HG03196 (cell line): ENCODE data around the gene GTF3C6.
"Not testable (repeated sequence)": the region's sequence is repeated elsewhere in the genome, so short reads cannot be mapped to it uniquely, and the experiment has no call there.

ENCODE experiments used
- ATAC-seq: cut with Tn5 transposase; IDR thresholded peaks from one replicate; pipeline ENCODE4 v1.9.1; 2021; ENCODE audit not compliant: unreplicated experiment

Gene GTF3C6, protein sequence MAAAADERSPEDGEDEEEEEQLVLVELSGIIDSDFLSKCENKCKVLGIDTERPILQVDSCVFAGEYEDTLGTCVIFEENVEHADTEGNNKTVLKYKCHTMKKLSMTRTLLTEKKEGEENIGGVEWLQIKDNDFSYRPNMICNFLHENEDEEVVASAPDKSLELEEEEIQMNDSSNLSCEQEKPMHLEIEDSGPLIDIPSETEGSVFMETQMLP

GRCh38 chr6:110958329-110959192, at the start of gene GTF3C6:
Gene GTF3C6 (plus strand): TSS chr6:110958706. CDS start chr6:110958770, 64 bp downstream.
- ATAC-seq: peak; percentile 98

DNA sequence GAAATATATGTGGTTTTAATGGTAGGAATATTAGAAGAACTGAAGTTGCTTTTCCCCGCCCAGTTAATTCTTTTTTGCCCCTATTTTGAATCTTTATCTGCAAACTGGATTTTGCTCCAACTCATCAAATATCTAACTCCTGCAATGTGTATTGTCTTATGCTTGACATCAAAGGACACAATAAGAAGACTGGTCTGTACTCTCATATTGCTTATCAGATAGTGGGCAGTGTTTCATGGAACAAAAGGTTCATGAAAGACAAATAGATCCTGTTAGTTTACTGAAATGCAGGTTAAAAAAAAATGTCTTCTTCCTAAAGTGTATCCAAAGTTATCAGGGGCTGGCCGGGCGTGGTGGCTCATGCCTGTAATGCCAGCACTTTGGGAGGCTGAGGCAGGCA, 27.7 kb upstream of the GTF3C6 start:
- ATAC-seq: no peak

DNA sequence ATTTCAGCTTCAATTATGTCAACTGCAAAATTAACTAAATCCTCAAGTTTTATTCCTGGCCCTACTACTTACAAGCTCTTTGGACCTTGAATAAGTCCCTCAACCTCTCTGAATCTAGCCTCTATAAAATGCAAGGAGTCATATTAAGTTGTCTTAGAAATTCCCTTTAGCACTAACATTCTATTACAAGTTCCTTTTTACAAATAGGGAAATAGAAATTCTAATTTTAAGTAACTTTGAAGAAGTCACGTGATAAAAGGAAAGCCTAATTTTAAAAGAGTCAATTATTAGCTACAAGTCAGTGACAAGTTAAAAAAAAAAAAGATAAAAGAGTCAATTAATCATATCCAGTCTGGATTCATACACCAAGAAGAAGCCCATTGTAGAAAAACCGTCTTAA, 24.6 kb upstream of the GTF3C6 start:
- ATAC-seq: no peak

DNA sequence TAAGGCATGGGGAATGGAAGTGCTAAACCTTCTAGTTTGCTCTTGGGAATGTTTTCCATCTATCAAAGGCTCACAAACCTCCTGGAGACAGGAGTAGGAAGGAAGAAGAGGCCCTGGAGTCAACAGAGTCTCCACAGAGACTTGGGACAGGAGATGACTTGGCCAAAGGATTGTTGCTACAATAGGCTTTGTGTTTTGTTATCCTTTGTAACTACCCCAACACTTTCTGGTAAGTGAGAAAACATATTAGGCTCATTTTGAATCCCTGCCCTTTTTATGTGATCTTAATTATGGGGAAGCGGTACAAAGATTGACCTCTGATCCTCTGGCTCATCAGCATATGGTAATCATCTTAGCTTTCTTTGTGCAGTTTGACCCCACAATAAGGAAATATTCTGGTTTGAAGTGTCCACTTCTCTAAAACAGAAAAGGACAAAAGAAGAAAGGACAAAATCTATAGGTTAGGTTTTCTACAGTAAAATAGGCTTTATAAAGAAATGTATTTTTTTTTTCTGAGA, 24.1 kb upstream of the GTF3C6 start:
- no peak for ATAC-seq

DNA sequence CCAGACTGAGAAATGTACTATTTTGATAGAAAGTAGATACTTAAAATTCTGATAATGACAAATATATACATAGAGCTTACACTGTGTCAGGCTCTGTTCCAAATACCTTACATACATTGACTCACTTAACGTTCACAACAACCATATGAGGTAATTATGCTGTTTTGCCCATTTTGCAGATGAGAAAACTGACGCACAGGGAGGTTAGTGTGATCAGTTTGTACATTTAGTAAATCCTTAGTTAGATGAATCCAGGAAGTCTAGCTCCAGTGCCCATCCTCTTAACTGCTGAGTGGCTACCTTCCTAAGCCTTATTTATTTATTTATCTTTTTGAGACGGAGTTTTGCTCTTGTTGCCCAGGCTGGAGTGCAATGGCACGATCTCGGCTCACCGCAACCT, 23.3 kb upstream of the GTF3C6 start:
- no peak for ATAC-seq

DNA sequence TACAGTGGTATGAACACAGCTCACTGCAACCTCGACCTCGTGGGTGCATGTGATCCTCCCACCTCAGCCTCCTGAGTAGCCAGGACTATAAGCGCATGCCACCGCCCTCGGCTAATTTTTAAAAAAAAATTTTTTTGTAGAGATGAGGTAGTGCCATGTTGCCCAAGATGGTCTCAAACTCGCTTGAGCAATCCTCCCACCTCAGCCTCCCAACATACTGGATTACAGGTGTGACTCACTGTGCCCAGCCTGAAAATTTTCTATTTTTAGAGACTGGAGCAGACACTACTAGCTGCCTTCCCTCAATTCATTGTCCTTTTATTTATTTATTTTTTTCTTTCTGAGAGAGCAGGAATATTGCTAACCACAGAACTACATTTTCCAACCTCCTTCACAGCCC, 20.3 kb upstream of the GTF3C6 start:
- ATAC-seq: no peak

DNA sequence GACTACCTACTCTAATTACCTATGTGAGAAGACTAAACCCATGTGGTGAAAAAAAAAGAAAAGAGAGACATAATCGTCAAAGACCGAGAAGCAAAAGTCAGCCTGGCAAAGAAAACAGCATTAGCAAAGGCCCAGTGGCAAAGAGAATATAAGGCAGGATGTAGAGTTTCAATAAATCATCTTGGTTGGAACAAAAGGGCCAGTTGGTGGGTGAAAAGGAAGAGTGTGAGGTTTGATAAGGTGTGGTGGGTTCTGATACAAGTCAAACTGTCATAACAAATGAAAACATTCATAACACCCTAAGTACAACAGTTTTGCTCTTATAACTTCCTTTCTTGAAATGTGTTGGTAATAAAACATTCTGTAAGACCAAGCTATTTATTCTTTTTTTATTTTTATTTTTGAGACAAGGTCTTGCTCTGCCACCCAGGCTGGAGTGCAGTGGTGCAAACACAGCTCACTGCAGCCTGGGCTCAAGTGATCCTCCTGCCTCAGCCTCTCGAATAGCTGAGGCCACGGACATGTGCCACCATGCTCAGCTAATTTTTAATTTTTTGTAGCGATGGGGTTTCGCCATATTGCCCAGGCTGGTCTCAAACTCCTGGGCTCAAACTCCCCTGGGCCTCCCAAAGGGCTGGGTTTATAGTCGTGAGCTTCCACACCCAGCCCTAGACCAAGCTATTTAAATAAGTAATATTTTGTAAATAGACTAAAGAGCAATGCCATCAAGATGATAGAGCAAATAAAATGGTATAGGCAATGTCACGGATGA, 18.9 kb upstream of the GTF3C6 start:
- ATAC-seq: no peak

DNA sequence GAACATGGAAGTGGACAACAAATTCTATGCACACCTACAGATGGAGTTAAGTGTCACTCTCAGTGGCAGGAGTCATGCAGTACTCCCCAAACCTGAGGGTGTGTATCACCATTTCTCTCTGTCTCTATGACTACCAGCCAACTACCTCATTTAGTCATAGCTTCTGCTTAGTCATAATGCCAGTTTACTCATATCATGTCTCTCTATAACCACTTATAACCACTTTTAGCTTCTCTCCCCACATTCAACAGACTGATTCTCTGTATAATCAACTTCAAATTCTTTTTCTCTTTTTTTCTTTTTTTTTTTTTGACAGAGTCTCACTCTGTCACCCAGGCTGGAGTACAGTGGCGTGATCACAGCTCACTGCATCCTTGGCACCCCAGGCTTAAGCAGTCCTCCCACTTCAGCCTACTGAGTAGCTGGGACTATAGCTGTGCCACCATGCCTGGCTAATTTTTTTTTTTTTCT, 13.8 kb upstream of the GTF3C6 start:
- peak; percentile 100 for ATAC-seq

GRCh38 chr6:110946498-110946897, 12.0 kb upstream of the GTF3C6 start:
- ATAC-seq: no peak

- ATAC-seq: no peak
Measured at GRCh38 chr6:110949679-110950285, 8.7 kb upstream of the GTF3C6 start.

GRCh38 chr6:110950440-110950839, 8.1 kb upstream of the GTF3C6 start:
- ATAC-seq: no peak

- ATAC-seq: no peak
Measured at GRCh38 chr6:110951008-110951407, 7.5 kb upstream of the GTF3C6 start.

- no peak for ATAC-seq
Measured at GRCh38 chr6:110951986-110952794, 6.3 kb upstream of the GTF3C6 start.

- no peak for ATAC-seq
Measured at GRCh38 chr6:110953633-110954303, 4.7 kb upstream of the GTF3C6 start.

DNA sequence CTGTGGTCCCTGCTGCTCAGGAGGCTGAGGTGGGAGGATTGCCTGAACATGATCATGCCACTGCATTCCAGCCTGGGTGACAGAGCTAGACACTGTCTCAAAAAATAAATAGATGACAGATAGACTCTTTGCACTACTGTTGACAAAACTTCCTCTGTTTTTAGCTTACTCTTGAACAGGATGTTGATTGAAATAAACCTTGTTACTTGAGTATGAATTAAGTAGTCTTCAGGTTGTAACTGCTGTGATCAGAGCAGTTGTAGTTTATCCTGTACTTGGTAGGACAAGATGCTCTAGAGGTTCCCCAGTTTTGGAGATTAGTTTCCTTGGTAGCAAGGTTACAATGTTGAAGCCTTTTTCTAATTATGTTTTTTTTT, 1.5 kb downstream of the GTF3C6 start:
- no peak for ATAC-seq

- not testable (repeated sequence) for ATAC-seq
Measured at GRCh38 chr6:110962636-110963035, 4.1 kb downstream of the GTF3C6 start.

DNA sequence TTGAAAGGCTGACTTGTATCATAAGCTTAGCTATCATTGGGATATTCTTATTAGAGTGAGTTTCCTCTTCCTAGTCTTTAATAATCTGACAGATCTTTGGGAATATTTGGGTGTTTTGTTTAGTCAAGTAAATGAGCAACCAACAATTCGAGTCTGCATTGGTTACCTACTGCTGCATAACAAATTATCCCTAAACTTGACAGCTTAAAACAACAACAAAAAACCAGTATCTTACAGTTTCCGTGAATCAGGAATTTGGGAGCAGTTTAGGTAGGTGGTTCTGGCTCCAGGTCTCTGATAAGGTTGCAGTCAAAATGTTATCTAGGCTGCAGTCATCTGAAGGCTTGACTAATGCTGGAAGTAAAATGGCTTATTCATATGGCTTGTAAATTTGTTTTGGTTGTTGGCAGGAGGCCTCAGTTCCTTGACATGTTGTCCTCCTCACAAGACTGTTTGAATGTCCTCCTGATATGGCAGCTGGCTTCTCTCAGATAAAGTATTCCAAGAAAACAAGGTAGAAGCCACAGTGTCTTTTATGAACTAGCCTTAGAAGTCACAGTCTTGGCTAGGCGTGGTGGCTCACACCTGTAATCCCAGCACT, 7.2 kb downstream of the GTF3C6 start:
- no peak for ATAC-seq

DNA sequence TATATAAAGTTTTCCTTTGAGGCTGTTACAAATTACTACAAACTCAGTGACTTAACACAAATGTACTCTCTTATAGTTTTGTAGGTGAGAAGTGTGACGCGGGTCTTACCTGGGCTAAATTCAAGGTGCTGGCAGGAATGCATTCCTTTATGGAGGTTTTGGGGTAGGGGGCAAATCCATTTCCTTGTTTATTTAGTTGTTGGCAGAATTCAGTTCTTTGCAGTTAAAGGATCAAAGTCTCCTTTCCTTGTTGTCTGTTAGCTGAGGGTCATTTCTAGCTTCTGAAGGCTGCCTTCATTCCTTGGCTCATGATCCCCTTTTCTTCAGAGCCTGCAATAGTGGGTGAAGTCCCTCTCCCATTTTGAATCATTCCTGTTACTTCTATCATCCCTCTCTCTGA, 10.2 kb downstream of the GTF3C6 start:
- not testable (repeated sequence) for ATAC-seq

GRCh38 chr6:110971468-110971867, 13.0 kb downstream of the GTF3C6 start:
- no peak for ATAC-seq
